GM23338 (cell line): Measurements from ENCODE around the gene ANKRD17. TPM values are rescaled to one million over a fixed set of nuclear protein-coding genes. Genes with fewer than 3 reads are reported as not detected.
A peak's percentile ranks its signal among the peaks of the same experiment; 100 is the strongest.

Experiments used
- ATAC-seq: fragments of 200-7000 bp; cut with Tn5 transposase; 3 replicates; pipeline ENCODE4 v1.9.1; 2020
- DNase-seq: peaks from one replicate; pipeline ENCODE4 v3.0.0-alpha.2; 2015; ENCODE audit warnings: low spot score
- H2AFZ ChIP-seq: fragments of 200-600 bp; sonication (generic); 2 replicates; pipeline ENCODE4 v1.8.0; 2016; ENCODE audit warnings: antibody characterized with exemption, mild to moderate bottlenecking, moderate library complexity
- H3F3A ChIP-seq: fragments of 200-600 bp; sonication (generic); replicated peaks from 2 replicates; pipeline ENCODE4 v1.8.0; 2017; ENCODE audit warnings: antibody characterized with exemption, mixed run types, low read depth
- H3K27ac ChIP-seq: fragments of 200-600 bp; sonication (generic); 2 replicates; pipeline ENCODE4 v1.6.1; 2016; ENCODE audit warnings: low read depth
- H3K27me3 ChIP-seq: fragments of 200-600 bp; sonication (generic); 2 replicates; pipeline ENCODE4 v1.8.0; 2016; ENCODE audit warnings: mild to moderate bottlenecking, mixed run types, moderate library complexity; ENCODE audit not compliant: insufficient read depth
- H3K36me3 ChIP-seq: fragments of 200-600 bp; sonication (generic); 2 replicates; pipeline ENCODE4 v1.8.0; 2016; ENCODE audit warnings: mild to moderate bottlenecking; ENCODE audit not compliant: insufficient read depth
- H3K4me1 ChIP-seq: fragments of 200-600 bp; sonication (generic); 2 replicates; pipeline ENCODE4 v1.8.0; 2016; ENCODE audit warnings: mild to moderate bottlenecking, moderate library complexity; ENCODE audit not compliant: insufficient read depth
- H3K4me2 ChIP-seq: fragments of 200-600 bp; sonication (generic); 2 replicates; pipeline ENCODE4 v1.7.1; 2017; ENCODE audit warnings: mixed run types
- H3K4me3 ChIP-seq: fragments of 200-600 bp; sonication (generic); 2 replicates; pipeline ENCODE4 v1.6.1; 2016; ENCODE audit warnings: mixed run types
- H3K79me2 ChIP-seq: fragments of 200-600 bp; sonication (generic); replicated peaks from 2 replicates; pipeline ENCODE4 v1.8.0; 2017; ENCODE audit warnings: mild to moderate bottlenecking; ENCODE audit not compliant: insufficient read depth
- H3K9me2 ChIP-seq: fragments of 200-600 bp; sonication (generic); 2 replicates; pipeline ENCODE4 v1.8.0; 2017; ENCODE audit not compliant: insufficient read depth
- H4K20me1 ChIP-seq: fragments of 200-600 bp; sonication (generic); replicated peaks from 2 replicates; pipeline ENCODE4 v1.8.0; 2017; ENCODE audit warnings: mild to moderate bottlenecking; ENCODE audit not compliant: insufficient read depth
- H3K27ac Mint-ChIP-seq: 2 replicates; pipeline ENCODE4 v1.8.0; 2020; ENCODE audit warnings: inconsistent platforms, mild to moderate bottlenecking, moderate library complexity, mixed read lengths
- H3K27me3 Mint-ChIP-seq: 3 replicates; pipeline ENCODE4 v1.8.0; 2022; ENCODE audit warnings: low read depth, mild to moderate bottlenecking, moderate library complexity, mixed read lengths, inconsistent platforms; ENCODE audit not compliant: insufficient read depth, poor library complexity
- H3K36me3 Mint-ChIP-seq: 3 replicates; pipeline ENCODE4 v1.8.0; 2021; ENCODE audit warnings: low read depth, mild to moderate bottlenecking, inconsistent platforms, moderate library complexity, mixed read lengths
- H3K4me1 Mint-ChIP-seq: 3 replicates; pipeline ENCODE4 v1.8.0; 2020; ENCODE audit warnings: mild to moderate bottlenecking, inconsistent platforms, mixed read lengths
- H3K4me3 Mint-ChIP-seq: 3 replicates; pipeline ENCODE4 v1.8.0; 2021; ENCODE audit warnings: moderate library complexity, mild to moderate bottlenecking, inconsistent platforms, mixed read lengths
- H3K9me3 Mint-ChIP-seq: 3 replicates; pipeline ENCODE4 v1.8.0; 2020; ENCODE audit warnings: moderate library complexity, mild to moderate bottlenecking, inconsistent platforms, mixed read lengths
- EZH2phosphoT487 ChIP-seq: fragments of 200-600 bp; sonication (generic); IDR thresholded peaks from one replicate; pipeline ENCODE4 v1.8.1; 2018; ENCODE audit warnings: antibody characterized with exemption; ENCODE audit not compliant: unreplicated experiment
- POLR2AphosphoS5 ChIP-seq: IDR thresholded peaks from 2 replicates; pipeline ENCODE4 v1.6.1; 2016; ENCODE audit warnings: antibody characterized with exemption, low read depth
- STAT1 ChIP-seq: IDR thresholded peaks from one replicate; pipeline ENCODE4 v1.6.1; 2016; ENCODE audit warnings: antibody characterized with exemption; ENCODE audit not compliant: unreplicated experiment
- ZNF114 ChIP-seq: fragments of 250-450 bp; sonication (Bioruptor Pico); IDR thresholded peaks from 2 replicates; pipeline ENCODE4 v1.5.0; 2020; ENCODE audit warnings: mild to moderate bottlenecking, moderate library complexity
- ZNF331 ChIP-seq: fragments of 250-450 bp; sonication (Bioruptor Pico); IDR thresholded peaks from 2 replicates; pipeline ENCODE4 v1.5.0; 2020; ENCODE audit warnings: low read depth, mild to moderate bottlenecking, moderate library complexity
- polyA plus RNA-seq: library from polyadenylated mRNA; unstranded; fragments of >200 nt; fragmentation: Nextera tagmentation; extraction: Ambion mirVana; gene quantifications from 2 replicates; pipeline ENCODE4 v1.2.1, GENCODE V29; 2016
- total RNA-seq: library from RNA; depleted of rRNA; stranded (reverse); fragments of >200 nt; shearing (Covaris generic); gene quantifications from 2 replicates; pipeline ENCODE4 v1.2.3, GENCODE V29; 2014
- TF ChIP-seq, protein P1 (sequence below): fragments of 250-450 bp; sonication (Bioruptor Pico); IDR thresholded peaks from 2 replicates; pipeline ENCODE4 v1.5.0; 2020; ENCODE audit warnings: mild to moderate bottlenecking, moderate library complexity
- TF ChIP-seq, protein P2 (sequence below): IDR thresholded peaks from 2 replicates; pipeline ENCODE4 v1.6.1; 2016; ENCODE audit warnings: antibody characterized with exemption

The ANKRD17 gene
- total and polyA plus RNA-seq, 2 experiments from 2014 or later, result 41.9 to 85.3 TPM

DNA sequence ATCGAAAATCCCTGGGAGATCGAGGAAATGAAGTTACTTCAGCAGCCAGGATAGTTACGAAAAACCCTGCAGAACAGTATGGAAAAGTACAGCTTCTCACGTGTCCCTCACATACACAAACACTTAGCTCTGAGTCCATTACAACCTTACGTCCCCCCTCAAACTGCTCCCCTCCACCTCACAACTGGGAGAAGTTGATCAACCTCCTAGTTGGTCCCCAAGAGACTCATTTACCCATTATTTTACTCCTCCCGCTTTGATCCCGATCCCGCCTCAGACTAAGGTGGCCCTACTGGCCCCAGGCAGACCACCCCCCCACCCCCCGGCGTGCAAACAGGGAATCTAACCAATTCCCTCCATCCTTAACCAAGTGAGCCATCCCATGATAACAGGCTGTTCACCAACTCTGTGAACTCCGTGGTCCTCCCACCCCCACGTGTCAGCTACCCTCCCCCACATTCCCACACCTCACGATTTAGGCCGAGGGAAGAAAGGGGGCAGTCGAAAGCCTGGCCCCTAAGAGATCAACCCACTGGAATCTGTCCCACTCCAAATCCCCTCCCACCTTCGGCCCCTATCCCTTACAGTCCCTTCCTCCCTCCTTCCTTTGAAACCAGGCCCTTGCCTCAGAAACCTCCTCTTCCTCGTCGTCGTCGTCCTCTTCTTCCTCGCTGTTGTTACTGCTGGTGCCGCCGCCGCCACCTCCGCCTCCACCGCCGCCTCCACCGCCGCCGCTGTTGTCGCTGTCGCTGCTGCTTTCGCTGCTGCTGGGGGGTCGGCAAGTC is 755 bp downstream of the ANKRD17 start:
- H3K79me2 ChIP-seq, result peaks cover 82% of the 10 kb centered on the region
- H3K36me3 ChIP-seq, result no peaks in the 10 kb centered on the region; the same call in 1 of the 2 replicates
- Mint-ChIP-seq H3K36me3 (peaks cover 33% of the 10 kb centered on the region), H3K9me3 (no peaks in the 10 kb centered on the region; the same call in 2 of the 3 replicates), H3K4me1 (peaks cover 18% of the 10 kb centered on the region), H3K27me3 (peaks cover 13% of the 10 kb centered on the region), H3K4me3 (peak overlapping the region; percentile 95), H3K27ac (peak overlapping the region; percentile 99)
- no peaks in the 10 kb centered on the region for H3K27me3 ChIP-seq
- peaks cover 16% of the 10 kb centered on the region for H3K4me1 ChIP-seq
- no peaks in the 10 kb centered on the region for H3K9me2 ChIP-seq
- no peaks in the 10 kb centered on the region; the same call in 1 of the 2 replicates for H3F3A ChIP-seq
- ATAC-seq (peak; percentile 12), DNase-seq (peak; percentile 46)
- H2AFZ ChIP-seq, result no peak overlapping the region
- no peak for TF ChIP-seq POLR2AphosphoS5
- no peak for TF ChIP-seq ZNF114 (CRISPR knock-in tag)
- TF ChIP-seq, protein P1, sequence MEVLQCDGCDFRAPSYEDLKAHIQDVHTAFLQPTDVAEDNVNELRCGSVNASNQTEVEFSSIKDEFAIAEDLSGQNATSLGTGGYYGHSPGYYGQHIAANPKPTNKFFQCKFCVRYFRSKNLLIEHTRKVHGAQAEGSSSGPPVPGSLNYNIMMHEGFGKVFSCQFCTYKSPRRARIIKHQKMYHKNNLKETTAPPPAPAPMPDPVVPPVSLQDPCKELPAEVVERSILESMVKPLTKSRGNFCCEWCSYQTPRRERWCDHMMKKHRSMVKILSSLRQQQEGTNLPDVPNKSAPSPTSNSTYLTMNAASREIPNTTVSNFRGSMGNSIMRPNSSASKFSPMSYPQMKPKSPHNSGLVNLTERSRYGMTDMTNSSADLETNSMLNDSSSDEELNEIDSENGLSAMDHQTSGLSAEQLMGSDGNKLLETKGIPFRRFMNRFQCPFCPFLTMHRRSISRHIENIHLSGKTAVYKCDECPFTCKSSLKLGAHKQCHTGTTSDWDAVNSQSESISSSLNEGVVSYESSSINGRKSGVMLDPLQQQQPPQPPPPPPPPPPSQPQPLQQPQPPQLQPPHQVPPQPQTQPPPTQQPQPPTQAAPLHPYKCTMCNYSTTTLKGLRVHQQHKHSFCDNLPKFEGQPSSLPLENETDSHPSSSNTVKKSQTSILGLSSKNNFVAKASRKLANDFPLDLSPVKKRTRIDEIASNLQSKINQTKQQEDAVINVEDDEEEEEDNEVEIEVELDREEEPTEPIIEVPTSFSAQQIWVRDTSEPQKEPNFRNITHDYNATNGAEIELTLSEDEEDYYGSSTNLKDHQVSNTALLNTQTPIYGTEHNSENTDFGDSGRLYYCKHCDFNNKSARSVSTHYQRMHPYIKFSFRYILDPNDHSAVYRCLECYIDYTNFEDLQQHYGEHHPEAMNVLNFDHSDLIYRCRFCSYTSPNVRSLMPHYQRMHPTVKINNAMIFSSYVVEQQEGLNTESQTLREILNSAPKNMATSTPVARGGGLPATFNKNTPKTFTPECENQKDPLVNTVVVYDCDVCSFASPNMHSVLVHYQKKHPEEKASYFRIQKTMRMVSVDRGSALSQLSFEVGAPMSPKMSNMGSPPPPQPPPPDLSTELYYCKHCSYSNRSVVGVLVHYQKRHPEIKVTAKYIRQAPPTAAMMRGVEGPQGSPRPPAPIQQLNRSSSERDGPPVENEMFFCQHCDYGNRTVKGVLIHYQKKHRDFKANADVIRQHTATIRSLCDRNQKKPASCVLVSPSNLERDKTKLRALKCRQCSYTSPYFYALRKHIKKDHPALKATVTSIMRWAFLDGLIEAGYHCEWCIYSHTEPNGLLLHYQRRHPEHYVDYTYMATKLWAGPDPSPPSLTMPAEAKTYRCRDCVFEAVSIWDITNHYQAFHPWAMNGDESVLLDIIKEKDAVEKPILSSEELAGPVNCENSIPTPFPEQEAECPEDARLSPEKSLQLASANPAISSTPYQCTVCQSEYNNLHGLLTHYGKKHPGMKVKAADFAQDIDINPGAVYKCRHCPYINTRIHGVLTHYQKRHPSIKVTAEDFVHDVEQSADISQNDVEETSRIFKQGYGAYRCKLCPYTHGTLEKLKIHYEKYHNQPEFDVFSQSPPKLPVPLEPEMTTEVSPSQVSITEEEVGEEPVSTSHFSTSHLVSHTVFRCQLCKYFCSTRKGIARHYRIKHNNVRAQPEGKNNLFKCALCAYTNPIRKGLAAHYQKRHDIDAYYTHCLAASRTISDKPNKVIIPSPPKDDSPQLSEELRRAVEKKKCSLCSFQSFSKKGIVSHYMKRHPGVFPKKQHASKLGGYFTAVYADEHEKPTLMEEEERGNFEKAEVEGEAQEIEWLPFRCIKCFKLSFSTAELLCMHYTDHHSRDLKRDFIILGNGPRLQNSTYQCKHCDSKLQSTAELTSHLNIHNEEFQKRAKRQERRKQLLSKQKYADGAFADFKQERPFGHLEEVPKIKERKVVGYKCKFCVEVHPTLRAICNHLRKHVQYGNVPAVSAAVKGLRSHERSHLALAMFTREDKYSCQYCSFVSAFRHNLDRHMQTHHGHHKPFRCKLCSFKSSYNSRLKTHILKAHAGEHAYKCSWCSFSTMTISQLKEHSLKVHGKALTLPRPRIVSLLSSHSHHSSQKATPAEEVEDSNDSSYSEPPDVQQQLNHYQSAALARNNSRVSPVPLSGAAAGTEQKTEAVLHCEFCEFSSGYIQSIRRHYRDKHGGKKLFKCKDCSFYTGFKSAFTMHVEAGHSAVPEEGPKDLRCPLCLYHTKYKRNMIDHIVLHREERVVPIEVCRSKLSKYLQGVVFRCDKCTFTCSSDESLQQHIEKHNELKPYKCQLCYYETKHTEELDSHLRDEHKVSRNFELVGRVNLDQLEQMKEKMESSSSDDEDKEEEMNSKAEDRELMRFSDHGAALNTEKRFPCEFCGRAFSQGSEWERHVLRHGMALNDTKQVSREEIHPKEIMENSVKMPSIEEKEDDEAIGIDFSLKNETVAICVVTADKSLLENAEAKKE (CRISPR knock-in tag), result no peak
- no peak for TF ChIP-seq ZNF331 (CRISPR knock-in tag)
- no peak for TF ChIP-seq EZH2phosphoT487
- TF ChIP-seq, protein P2, sequence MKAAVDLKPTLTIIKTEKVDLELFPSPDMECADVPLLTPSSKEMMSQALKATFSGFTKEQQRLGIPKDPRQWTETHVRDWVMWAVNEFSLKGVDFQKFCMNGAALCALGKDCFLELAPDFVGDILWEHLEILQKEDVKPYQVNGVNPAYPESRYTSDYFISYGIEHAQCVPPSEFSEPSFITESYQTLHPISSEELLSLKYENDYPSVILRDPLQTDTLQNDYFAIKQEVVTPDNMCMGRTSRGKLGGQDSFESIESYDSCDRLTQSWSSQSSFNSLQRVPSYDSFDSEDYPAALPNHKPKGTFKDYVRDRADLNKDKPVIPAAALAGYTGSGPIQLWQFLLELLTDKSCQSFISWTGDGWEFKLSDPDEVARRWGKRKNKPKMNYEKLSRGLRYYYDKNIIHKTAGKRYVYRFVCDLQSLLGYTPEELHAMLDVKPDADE, result no peak
- no peak for TF ChIP-seq STAT1
- peak overlapping the region; percentile 83; the same call in 1 of the 2 replicates for H3K27ac ChIP-seq
- H3K4me3 ChIP-seq, result peak overlapping the region; percentile 82
- H3K4me2 ChIP-seq, result peak overlapping the region; percentile 94
- H4K20me1 ChIP-seq, result peaks cover 26% of the 10 kb centered on the region
